ENCODE measurements around the gene CHST15. TPM values are rescaled to one million over a fixed set of nuclear protein-coding genes. Genes with fewer than 3 reads are reported as not detected.

CHST15 gene
- total and polyA plus RNA-seq, 2 of the 8 experiments (the other 6 are each of a cell fraction or from before 2014, with no cell fraction given), result 8.8 to 9.1 TPM

GRCh38 chr10:124090601-124091209, 2.7 kb downstream of the CHST15 start:
- ChIA-PET CTCF (ENCODE audit: partially characterized antibody) (interaction anchor here (0.7 to 2.7 kb wide), 4 partner anchors 13 to 95 kb away, joined by 3 to 20 read pairs (median 4); no protein-coding TSS in a partner anchor), POLR2A (ENCODE audit: partially characterized antibody) (interaction anchor here (1.3 kb wide), 1 partner anchor 60 kb away, joined by 3 read pairs; no protein-coding TSS in a partner anchor)
- peaks cover 17% of the 10 kb centered on the region; the same call in 1 of the 2 replicates for H3K23me2 ChIP-seq (ENCODE audit: low read depth, low read length)
- no peaks in the 10 kb centered on the region for H3K9me3 ChIP-seq (ENCODE audit: insufficient read depth in 2 of 2, low read depth in 1 of 2, low read length in 1 of 2)
- H3K79me2 ChIP-seq (ENCODE audit: control insufficient read depth in 1 of 2, insufficient read depth in 2 of 2, low read length in 2 of 2), result peaks cover 0 to 13% of the 10 kb centered on the region in 2 experiments; a peak in 1 of 4 replicates
- no peak overlapping the region for H3K9ac ChIP-seq (replicated peaks in 1 of 4; ENCODE audit: extremely low read depth in 1 of 4, low read depth in 3 of 4, low read length in 3 of 4)
- H3K4me1 ChIP-seq (replicated peaks in 1 of 4; ENCODE audit: control insufficient read depth in 3 of 4, insufficient read depth in 4 of 4, low read length in 3 of 4), result peaks cover 0 to 3% (median 3%) of the 10 kb centered on the region in 4 experiments; a peak in 4 of 7 replicates
- no peak overlapping the region for H2BK120ac ChIP-seq (replicated peaks; ENCODE audit: low read depth, low read length)
- H2BK20ac ChIP-seq (ENCODE audit: low read length), result no peak overlapping the region
- DNase-seq (ENCODE audit: low read depth in 1 of 2, low spot score in 2 of 2) (no peak), FAIRE-seq (no peak)
- no peak overlapping the region for H3K27ac ChIP-seq (ENCODE audit: low read depth, low read length)
- no peak overlapping the region for H2BK5ac ChIP-seq (ENCODE audit: low read depth, low read length)
- H4K8ac ChIP-seq (ENCODE audit: extremely low read depth, insufficient read depth, low read length), result no peak overlapping the region
- peak overlapping the region in 1 of 2 experiments; percentile 65; a peak in 1 of 4 replicates for H3K4me2 ChIP-seq (ENCODE audit: insufficient read depth in 1 of 2, low read depth in 2 of 2, low read length in 2 of 2)
- 0 out of 2 replicates have a peak, but pooled peaks cover 2% of the 10 kb centered on the region for H3K79me1 ChIP-seq (ENCODE audit: low read depth, low read length)
- peaks cover 3 to 13% of the 10 kb centered on the region in 2 experiments for H4K20me1 ChIP-seq (replicated peaks in 1 of 2; ENCODE audit: control insufficient read depth in 1 of 2, insufficient read depth in 2 of 2, low read length in 2 of 2)
- H2BK15ac ChIP-seq (ENCODE audit: low read length), result no peak overlapping the region
- H2AK5ac ChIP-seq (ENCODE audit: low read depth, low read length), result no peak overlapping the region
- H2AFZ ChIP-seq (ENCODE audit: low read length), result no peak overlapping the region
- no peak overlapping the region for H3K4me3 ChIP-seq (ENCODE audit: extremely low read depth in 1 of 4, insufficient read depth in 2 of 4, low read depth in 3 of 4, low read length in 4 of 4)
- no peak overlapping the region for H3K18ac ChIP-seq (ENCODE audit: extremely low read depth, low read length)
- no peak overlapping the region for H4K5ac ChIP-seq (ENCODE audit: insufficient read length, low read depth, low read length)
- H4K91ac ChIP-seq (replicated peaks; ENCODE audit: insufficient read length, low read length), result no peak overlapping the region
- no peak overlapping the region for H2BK12ac ChIP-seq (ENCODE audit: low read depth, low read length)
- WGBS, 2 experiments (ENCODE audit: extremely low coverage in 1 of 2, insufficient coverage in 1 of 2, insufficient read length in 1 of 2, insufficient replicate concordance in 2 of 2, low coverage in 1 of 2, low lambda C conversion rate in 2 of 2, missing lambda C conversion rate in 1 of 2), result 93% methylated on average over 6 of the region's 6 CpGs; no CpG with 5 or more reads in 1 of the 2 experiments
- no peak overlapping the region for H3K4ac ChIP-seq (replicated peaks; ENCODE audit: insufficient read length, low read depth, low read length)
- H3K36me3 ChIP-seq (ENCODE audit: control insufficient read depth in 2 of 4, insufficient read depth in 4 of 4, low read length in 3 of 4), result no peaks in the 10 kb centered on the region
- no peak overlapping the region for H3K14ac ChIP-seq (ENCODE audit: insufficient read length)
- H3K27me3 ChIP-seq (replicated peaks in 1 of 4; ENCODE audit: control insufficient read depth in 3 of 4, extremely low read depth in 1 of 4, insufficient read depth in 3 of 4, low read length in 3 of 4), result peaks cover 4 to 46% (median 29%) of the 10 kb centered on the region in 4 experiments
- H3K23ac ChIP-seq (ENCODE audit: insufficient read length), result no peak overlapping the region
- no peak overlapping the region for H3K56ac ChIP-seq (replicated peaks; ENCODE audit: insufficient read length, low read depth, low read length)
- TF ChIP-seq TCF12 (IDR thresholded peaks at IDR 0.05; ENCODE audit: low read depth, low read length) (no peak), RAD21 (IDR thresholded peaks at IDR 0.05 in 1 of 2, conservative IDR thresholded peaks at IDR 0.05 in 1 of 2; ENCODE audit: low read depth in 2 of 2, low read length in 2 of 2) (peak in 1 of 2 experiments; percentile 22; a peak in 1 of 4 replicates), SIX5 (IDR thresholded peaks at IDR 0.05; ENCODE audit: low read depth, low read length) (no peak), USF2 (IDR thresholded peaks at IDR 0.05; ENCODE audit: low read length) (no peak), CTBP2 (IDR thresholded peaks at IDR 0.05; ENCODE audit: borderline replicate concordance, insufficient read depth, insufficient read length, low read length) (no peak)
